DMS114 treated with DMSO at 0.1 percent for 48 hours (cell line): ENCODE measurements around the gene ZNF532.

ENCODE experiments used
- DNase-seq: peaks from one replicate; lab custom pipeline; 2025; ENCODE audit not compliant: unreplicated experiment; lab: John Stamatoyannopoulos, UW

Gene ZNF532

GRCh38 chr18:59033974-59034373 lies 169.3 kb downstream of the ZNF532 start:
- no peak for DNase-seq

GRCh38 chr18:59035591-59035990 lies 170.9 kb downstream of the ZNF532 start:
- DNase-seq = no peak
